Measurements from ENCODE around the gene TRIM8. TPM values are rescaled to one million over a fixed set of nuclear protein-coding genes. Genes with fewer than 3 reads are reported as not detected.

Gene TRIM8
- total RNA-seq, 2 experiments from 2014 or later = 39.5 to 39.8 TPM

DNA sequence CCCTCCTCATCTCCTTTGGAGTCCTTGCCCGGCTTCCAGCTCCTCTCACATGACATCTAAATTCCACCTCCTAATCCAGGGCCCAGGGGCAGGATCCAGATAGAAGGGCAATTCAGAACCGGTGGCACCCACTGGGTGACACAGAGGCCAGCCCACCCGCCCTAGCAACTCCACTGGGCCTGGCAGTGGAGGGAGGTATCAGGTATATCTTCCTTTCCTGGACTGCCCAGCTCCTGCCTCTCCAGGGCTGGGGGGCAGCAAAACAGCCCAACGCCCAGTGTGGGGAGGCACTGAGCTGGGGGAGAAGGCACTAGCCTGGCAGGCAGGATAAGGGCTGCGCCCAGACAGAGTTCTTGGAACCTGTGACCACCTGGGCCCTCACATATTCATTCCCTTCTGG, 10.4 kb upstream of the TRIM8 start:
- Mint-ChIP-seq H3K4me1 (ENCODE audit: low read depth) (peaks cover 43% of the 10 kb centered on the region), H3K27me3 (no peaks in the 10 kb centered on the region)

DNA sequence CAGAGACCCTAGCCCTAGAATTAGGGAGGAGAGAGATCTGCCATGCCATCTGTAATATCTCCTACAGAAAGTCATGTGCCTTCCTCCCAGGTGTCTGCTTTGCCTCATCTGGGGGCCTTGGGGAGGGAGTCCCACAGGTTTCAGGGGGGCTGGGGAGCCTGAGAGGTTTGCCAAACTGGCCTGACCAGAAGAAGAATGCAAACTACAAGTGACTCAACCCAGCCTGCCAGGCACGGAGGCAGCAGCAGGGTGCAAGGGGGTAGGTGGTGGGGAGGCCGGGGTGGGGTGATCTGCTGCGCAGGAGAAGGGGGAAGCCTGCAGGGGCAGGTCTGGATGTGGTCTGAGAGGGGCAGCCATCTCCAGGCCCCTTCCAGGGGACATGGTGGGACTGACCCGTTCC, 9.6 kb upstream of the TRIM8 start:
- Mint-ChIP-seq H3K36me3 (ENCODE audit: low read depth) (no peaks in the 10 kb centered on the region), H3K4me3 (no peak overlapping the region), H3K27me3 (no peaks in the 10 kb centered on the region), H3K27ac (peak overlapping the region; percentile 89), H3K4me1 (ENCODE audit: low read depth) (peaks cover 43% of the 10 kb centered on the region), H3K9me3 (no peaks in the 10 kb centered on the region)
- no peak for TF ChIP-seq CTCF (IDR thresholded peaks at IDR 0.05)
- intact Hi-C loops (cut with micrococcal nuclease) = no loop called here
- ChIA-PET POLR2A (interaction anchor here (2.3 kb wide), 1 partner anchor 11 kb away, joined by 23 read pairs; the partner anchor contains the start of gene TRIM8), CTCF (interaction anchor here (1.5 kb wide), 1 partner anchor 10 kb away, joined by 11 read pairs; the partner anchor contains the start of gene TRIM8)
- ATAC-seq (no peak), DNase-seq (no peak)

More for the DNA sequence above, 10.4 kb upstream of the TRIM8 start:
- ChIA-PET POLR2A (interaction anchor here (2.3 kb wide), 1 partner anchor 11 kb away, joined by 23 read pairs; the partner anchor contains the start of gene TRIM8), CTCF (no interaction called here)
- TF ChIP-seq CTCF (IDR thresholded peaks at IDR 0.05) = no peak
- no peak for ATAC-seq
- Mint-ChIP-seq H3K4me3 (peak overlapping the region; percentile 31), H3K27ac (peak overlapping the region; percentile 89), H3K36me3 (ENCODE audit: low read depth) (no peaks in the 10 kb centered on the region), H3K9me3 (no peaks in the 10 kb centered on the region)
- no peak for DNase-seq
- intact Hi-C loops (cut with micrococcal nuclease) = no loop called here

DNA sequence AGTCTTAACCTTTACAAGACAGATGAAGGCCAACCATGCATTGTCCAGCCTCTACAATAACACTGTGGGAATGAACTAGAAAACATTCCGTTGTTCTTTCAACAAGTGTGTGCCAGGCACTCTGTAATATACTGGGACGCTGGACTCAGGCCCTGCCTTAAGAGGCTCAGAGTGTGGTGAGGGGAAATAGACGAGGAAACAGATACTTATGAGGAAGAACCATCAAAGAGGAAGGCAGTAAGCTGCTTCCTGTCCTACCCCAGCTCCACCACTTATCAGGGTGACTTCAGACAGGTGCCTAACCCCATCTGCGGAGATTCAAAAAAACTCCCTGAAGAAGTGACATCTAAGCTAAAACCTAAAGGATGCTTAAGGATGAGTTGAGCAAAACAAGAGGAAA, 8.9 kb upstream of the TRIM8 start:
- peaks cover 43% of the 10 kb centered on the region for H3K4me1 Mint-ChIP-seq (ENCODE audit: low read depth)
- peak overlapping the region; percentile 77 for H3K27ac Mint-ChIP-seq
- H3K36me3 Mint-ChIP-seq (ENCODE audit: low read depth) = no peaks in the 10 kb centered on the region
- peak; percentile 7 for TF ChIP-seq CTCF (IDR thresholded peaks at IDR 0.05)
- H3K9me3 Mint-ChIP-seq = no peaks in the 10 kb centered on the region
- ChIA-PET POLR2A (interaction anchor here (2.3 kb wide), 1 partner anchor 10 kb away, joined by 23 read pairs; the partner anchor contains the start of gene TRIM8), CTCF (interaction anchor here (0.6 to 1.7 kb wide), 4 partner anchors 9 to 133 kb away, joined by 3 to 11 read pairs (median 5); partner anchors contain the start of genes ACTR1A and TRIM8)
- intact Hi-C loops (cut with micrococcal nuclease) = no loop called here
- peak; percentile 29 for ATAC-seq
- DNase-seq = no peak
- no peaks in the 10 kb centered on the region for H3K27me3 Mint-ChIP-seq
- H3K4me3 Mint-ChIP-seq = no peak overlapping the region

GRCh38 chr10:102639537-102639936, 4.7 kb upstream of the TRIM8 start:
- ChIA-PET POLR2A (interaction anchor here (1.2 to 1.6 kb wide), 2 partner anchors 10 to 21 kb away, joined by 5 read pairs; no protein-coding TSS in a partner anchor), CTCF (no interaction called here)
- no peak for TF ChIP-seq CTCF (IDR thresholded peaks at IDR 0.05)
- no peak overlapping the region for H3K27ac Mint-ChIP-seq
- H3K9me3 Mint-ChIP-seq = no peaks in the 10 kb centered on the region
- no peaks in the 10 kb centered on the region for H3K36me3 Mint-ChIP-seq (ENCODE audit: low read depth)
- H3K4me1 Mint-ChIP-seq (ENCODE audit: low read depth) = peaks cover 25% of the 10 kb centered on the region
- ATAC-seq (no peak), DNase-seq (no peak)
- intact Hi-C loops (cut with micrococcal nuclease) = no loop called here
- no peak overlapping the region for H3K4me3 Mint-ChIP-seq
- H3K27me3 Mint-ChIP-seq = no peaks in the 10 kb centered on the region

DNA sequence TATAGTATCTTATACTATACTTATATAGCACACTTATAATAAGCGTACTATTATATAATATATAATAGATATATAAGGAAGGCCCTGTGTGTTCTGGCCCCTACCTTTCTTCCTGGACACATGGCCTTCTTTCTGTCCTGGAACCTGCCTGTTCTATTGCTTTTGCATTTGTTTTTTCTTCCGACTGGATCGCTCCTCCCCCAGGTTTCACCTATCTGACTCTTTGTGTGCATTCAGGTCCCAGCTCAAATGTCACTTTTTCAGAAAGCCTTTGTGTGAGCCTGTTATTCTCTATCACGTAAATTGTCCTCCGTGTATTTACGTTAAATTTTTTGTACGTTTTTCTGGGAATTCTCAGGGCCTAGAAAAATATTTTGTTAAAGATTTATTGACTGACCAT, 2.9 kb upstream of the TRIM8 start:
- intact Hi-C loops (cut with micrococcal nuclease) = no loop called here
- ATAC-seq (no peak), DNase-seq (no peak)
- no peak for TF ChIP-seq CTCF (IDR thresholded peaks at IDR 0.05)
- Mint-ChIP-seq H3K9me3 (no peaks in the 10 kb centered on the region), H3K36me3 (ENCODE audit: low read depth) (peaks cover 13% of the 10 kb centered on the region), H3K4me3 (peak overlapping the region; percentile 79), H3K27me3 (no peaks in the 10 kb centered on the region), H3K27ac (peak overlapping the region; percentile 91), H3K4me1 (ENCODE audit: low read depth) (peaks cover 14% of the 10 kb centered on the region)
- CTCF ChIA-PET = interaction anchor here (1.8 kb wide), 1 partner anchor 73 kb away, joined by 6 read pairs; the partner anchor contains the start of genes ARL3 and SFXN2
- POLR2A ChIA-PET = interaction anchor here (0.9 to 4.5 kb wide), 3 partner anchors 9 to 190 kb away, joined by 3 to 35 read pairs (median 4); partner anchors contain the start of gene C10orf95
